ENCODE results near the gene MAPK8.

MAPK8 gene

GRCh38 chr10:48476279-48476982, 170.0 kb downstream of the MAPK8 start:
- no peak for TF ChIP-seq CTCF (IDR thresholded peaks at IDR 0.05; ENCODE audit: low read depth, low read length, missing control alignments)
- no peak for DNase-seq (ENCODE audit: extremely low read depth, low read depth)
- H3K4me3 ChIP-seq (replicated peaks; ENCODE audit: low read depth, low read length) = no peak overlapping the region

GRCh38 chr10:48477141-48477540, 170.7 kb downstream of the MAPK8 start:
- TF ChIP-seq CTCF (IDR thresholded peaks at IDR 0.05; ENCODE audit: low read depth, low read length, missing control alignments) = no peak
- no peak for DNase-seq (ENCODE audit: extremely low read depth, low read depth)
- H3K4me3 ChIP-seq (replicated peaks; ENCODE audit: low read depth, low read length) = no peak overlapping the region

- H3K4me3 ChIP-seq (replicated peaks; ENCODE audit: low read depth, low read length) = no peak overlapping the region
- DNase-seq (ENCODE audit: extremely low read depth, low read depth) = no peak
- no peak for TF ChIP-seq CTCF (IDR thresholded peaks at IDR 0.05; ENCODE audit: low read depth, low read length, missing control alignments)
These were observed 171.1 kb downstream of the MAPK8 start for GRCh38 chr10:48477616-48478015.

GRCh38 chr10:48478469-48478868, 172.0 kb downstream of the MAPK8 start:
- DNase-seq (ENCODE audit: extremely low read depth, low read depth) = no peak
- no peak overlapping the region for H3K4me3 ChIP-seq (replicated peaks; ENCODE audit: low read depth, low read length)

GRCh38 chr10:48478980-48479811, 172.7 kb downstream of the MAPK8 start:
- no peak for DNase-seq (ENCODE audit: extremely low read depth, low read depth)
- no peak for TF ChIP-seq CTCF (IDR thresholded peaks at IDR 0.05; ENCODE audit: low read depth, low read length, missing control alignments)
- H3K4me3 ChIP-seq (replicated peaks; ENCODE audit: low read depth, low read length) = no peak overlapping the region

More at GRCh38 chr10:48478469-48478868, 172.0 kb downstream of the MAPK8 start:
- no peak for TF ChIP-seq CTCF (IDR thresholded peaks at IDR 0.05; ENCODE audit: low read depth, low read length, missing control alignments)

- H3K4me3 ChIP-seq (replicated peaks; ENCODE audit: low read depth, low read length) = no peak overlapping the region
- no peak for TF ChIP-seq CTCF (IDR thresholded peaks at IDR 0.05; ENCODE audit: low read depth, low read length, missing control alignments)
- no peak for DNase-seq (ENCODE audit: extremely low read depth, low read depth)
These were observed 174.2 kb downstream of the MAPK8 start for GRCh38 chr10:48480397-48481374.

Measured in HFF-Myc (cell line).